ENCODE results near the gene COX4I2. TPM values are rescaled to one million over a fixed set of nuclear protein-coding genes. Genes with fewer than 3 reads are reported as not detected.
"Not testable (repeated sequence)": the region's sequence is repeated elsewhere in the genome, so short reads cannot be mapped to it uniquely, and the experiment has no call there.

COX4I2 gene
- total RNA-seq, 2 experiments from 2014 or later, result not detected

DNA sequence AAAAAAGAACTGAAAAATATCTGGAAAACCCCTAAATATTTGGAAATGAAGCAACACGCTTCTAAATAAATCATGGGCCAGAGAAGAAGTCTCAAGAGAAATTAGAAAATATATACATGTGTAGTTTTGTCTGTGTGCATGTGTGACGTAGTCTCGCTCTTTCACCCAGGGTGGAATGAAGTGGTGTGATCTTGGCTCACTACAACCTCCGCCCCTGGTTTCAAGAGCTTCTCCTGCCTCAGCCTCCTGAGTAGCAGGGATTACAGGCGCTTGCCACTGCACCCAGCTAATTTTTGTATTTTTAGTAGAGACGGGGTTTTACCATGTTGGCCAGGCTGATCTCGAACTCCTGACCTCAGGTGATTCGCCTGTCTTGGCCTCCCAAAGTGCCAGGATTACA, 11.2 kb upstream of the COX4I2 start:
- CTCF ChIA-PET (ENCODE audit: unreplicated experiment); H4K20me1 ChIP-seq (ENCODE audit: insufficient read depth, low read length); intact Hi-C loops (cut with micrococcal nuclease; ENCODE audit: unreplicated experiment); DNase-seq (ENCODE audit: low spot score); H2AFZ ChIP-seq (ENCODE audit: low read length); H3K27ac ChIP-seq (ENCODE audit: low read depth, low read length, poor library complexity, severe bottlenecking); H3K79me2 ChIP-seq (ENCODE audit: insufficient read depth, low read depth, low read length); H3K9me3 ChIP-seq (ENCODE audit: low read length); H3K9me2 ChIP-seq (ENCODE audit: insufficient read depth, low read length); H3K4me2 ChIP-seq (ENCODE audit: low read length); H3K36me3 ChIP-seq (ENCODE audit: insufficient read depth, low read length); H3K4me3 ChIP-seq (ENCODE audit: low read depth, low read length, poor library complexity, severe bottlenecking); BruUV-seq (replicated peaks): not testable (repeated sequence)
- POLR2A ChIA-PET, result interaction anchor here (0.6 kb wide), 2 partner anchors 34 to 110 kb away, joined by 3 to 5 read pairs; no protein-coding TSS in a partner anchor
- H3K4me1 ChIP-seq (ENCODE audit: insufficient read depth, low read length, poor library complexity, severe bottlenecking), result peaks cover 15% of the 10 kb centered on the region

- not testable (repeated sequence) for H3K9me3 ChIP-seq (ENCODE audit: low read length); BruUV-seq (replicated peaks)
Measured at GRCh38 chr20:31628057-31628456, 9.7 kb upstream of the COX4I2 start.

GRCh38 chr20:31630187-31630790, 7.4 kb upstream of the COX4I2 start:
- intact Hi-C loops (cut with micrococcal nuclease; ENCODE audit: unreplicated experiment), result no loop called here
- Histone ChIP-seq H2AFZ (ENCODE audit: low read length) (peak overlapping the region; percentile 40; the same call in 1 of the 2 replicates), H3K4me3 (ENCODE audit: low read depth, low read length, poor library complexity, severe bottlenecking) (no peak overlapping the region), H4K20me1 (ENCODE audit: insufficient read depth, low read length) (no peaks in the 10 kb centered on the region), H3K9me2 (ENCODE audit: insufficient read depth, low read length) (no peaks in the 10 kb centered on the region), H3K4me2 (ENCODE audit: low read length) (no peak overlapping the region), H3K4me1 (ENCODE audit: insufficient read depth, low read length, poor library complexity, severe bottlenecking) (peaks cover 7% of the 10 kb centered on the region), H3K79me2 (ENCODE audit: insufficient read depth, low read depth, low read length) (no peaks in the 10 kb centered on the region), H3K27ac (ENCODE audit: low read depth, low read length, poor library complexity, severe bottlenecking) (no peak overlapping the region), H3K9me3 (ENCODE audit: low read length) (no peaks in the 10 kb centered on the region), H3K36me3 (ENCODE audit: insufficient read depth, low read length) (no peaks in the 10 kb centered on the region)
- POLR2A ChIA-PET, result no interaction called here
- CTCF ChIA-PET (ENCODE audit: unreplicated experiment), result no interaction called here
- peak; percentile 14 for DNase-seq (ENCODE audit: low spot score)
- no TSS peak for BruUV-seq (replicated peaks)
- no peak for TF ChIP-seq EZH2phosphoT487 (IDR thresholded peaks at IDR 0.05; ENCODE audit: borderline replicate concordance, low read depth, low read length)
- TF ChIP-seq, protein P1, sequence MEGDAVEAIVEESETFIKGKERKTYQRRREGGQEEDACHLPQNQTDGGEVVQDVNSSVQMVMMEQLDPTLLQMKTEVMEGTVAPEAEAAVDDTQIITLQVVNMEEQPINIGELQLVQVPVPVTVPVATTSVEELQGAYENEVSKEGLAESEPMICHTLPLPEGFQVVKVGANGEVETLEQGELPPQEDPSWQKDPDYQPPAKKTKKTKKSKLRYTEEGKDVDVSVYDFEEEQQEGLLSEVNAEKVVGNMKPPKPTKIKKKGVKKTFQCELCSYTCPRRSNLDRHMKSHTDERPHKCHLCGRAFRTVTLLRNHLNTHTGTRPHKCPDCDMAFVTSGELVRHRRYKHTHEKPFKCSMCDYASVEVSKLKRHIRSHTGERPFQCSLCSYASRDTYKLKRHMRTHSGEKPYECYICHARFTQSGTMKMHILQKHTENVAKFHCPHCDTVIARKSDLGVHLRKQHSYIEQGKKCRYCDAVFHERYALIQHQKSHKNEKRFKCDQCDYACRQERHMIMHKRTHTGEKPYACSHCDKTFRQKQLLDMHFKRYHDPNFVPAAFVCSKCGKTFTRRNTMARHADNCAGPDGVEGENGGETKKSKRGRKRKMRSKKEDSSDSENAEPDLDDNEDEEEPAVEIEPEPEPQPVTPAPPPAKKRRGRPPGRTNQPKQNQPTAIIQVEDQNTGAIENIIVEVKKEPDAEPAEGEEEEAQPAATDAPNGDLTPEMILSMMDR (conservative IDR thresholded peaks at IDR 0.05; ENCODE audit: low read length), result no peak

More at GRCh38 chr20:31628057-31628456, 9.7 kb upstream of the COX4I2 start:
- POLR2A ChIA-PET, result interaction anchor here (0.7 kb wide), 1 partner anchor 101 kb away, joined by 3 read pairs; no protein-coding TSS in a partner anchor
- H3K36me3 ChIP-seq (ENCODE audit: insufficient read depth, low read length); H4K20me1 ChIP-seq (ENCODE audit: insufficient read depth, low read length); H3K9me2 ChIP-seq (ENCODE audit: insufficient read depth, low read length); H2AFZ ChIP-seq (ENCODE audit: low read length); intact Hi-C loops (cut with micrococcal nuclease; ENCODE audit: unreplicated experiment); H3K4me3 ChIP-seq (ENCODE audit: low read depth, low read length, poor library complexity, severe bottlenecking); DNase-seq (ENCODE audit: low spot score); H3K4me2 ChIP-seq (ENCODE audit: low read length); H3K79me2 ChIP-seq (ENCODE audit: insufficient read depth, low read depth, low read length); H3K4me1 ChIP-seq (ENCODE audit: insufficient read depth, low read length, poor library complexity, severe bottlenecking); H3K27ac ChIP-seq (ENCODE audit: low read depth, low read length, poor library complexity, severe bottlenecking): not testable (repeated sequence)
- CTCF ChIA-PET (ENCODE audit: unreplicated experiment), result interaction anchor here (1.0 kb wide), 1 partner anchor 16 kb away, joined by 3 read pairs; no protein-coding TSS in a partner anchor

All from OCI-LY7 (cell line).